ENCODE measurements around the gene IL17RC.
A peak's percentile ranks its signal among the peaks of the same experiment; 100 is the strongest.

IL17RC gene

DNA sequence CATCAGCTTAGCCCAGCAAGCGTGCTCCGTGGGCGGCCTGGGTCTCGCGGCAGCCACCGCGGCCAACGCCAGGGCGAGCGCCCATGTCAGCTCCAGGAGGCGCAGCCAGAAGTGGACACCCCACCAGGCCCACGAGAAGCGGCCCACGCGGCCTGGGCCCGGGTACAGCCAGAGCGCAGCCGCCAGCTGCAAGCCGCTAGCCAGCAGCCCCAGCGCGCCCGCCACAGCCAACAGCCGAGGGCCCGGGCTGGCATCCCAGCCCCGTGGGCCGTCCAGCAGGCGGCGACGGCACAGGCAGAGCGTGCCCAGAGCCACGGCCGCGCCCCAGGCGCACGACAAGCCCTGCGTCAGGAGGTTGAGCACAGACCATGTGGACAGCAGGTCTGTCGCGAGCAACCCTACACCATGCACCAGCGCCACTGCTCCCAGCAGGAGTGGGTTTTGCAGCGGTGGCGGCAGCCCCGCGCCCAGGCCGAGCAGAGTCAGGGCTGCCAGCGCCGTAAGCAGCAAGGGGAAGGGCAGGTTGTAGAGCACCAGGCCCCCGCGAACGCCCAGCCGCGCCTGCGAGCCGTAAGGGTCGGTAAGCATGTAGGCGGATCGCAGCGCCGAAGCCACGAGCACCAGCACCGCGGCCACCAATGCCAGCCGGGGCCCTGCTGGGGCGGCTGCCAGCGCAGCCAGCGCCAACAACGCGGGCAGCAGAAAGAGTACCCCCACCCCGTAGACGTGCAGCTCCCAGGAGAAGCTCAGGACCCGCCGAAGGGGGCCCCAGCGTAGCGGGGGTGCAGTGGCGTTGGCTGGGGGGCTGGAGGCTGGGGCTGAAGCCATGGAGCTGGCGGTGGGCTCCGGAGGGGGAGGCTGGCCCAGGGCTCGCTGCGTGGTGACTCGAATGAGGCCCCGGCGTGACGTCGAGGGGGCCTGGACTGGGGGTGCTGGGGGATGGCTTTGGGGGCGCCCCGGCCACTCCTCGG is 30.4 kb downstream of the IL17RC start:
- DNase-seq: no peak

DNA sequence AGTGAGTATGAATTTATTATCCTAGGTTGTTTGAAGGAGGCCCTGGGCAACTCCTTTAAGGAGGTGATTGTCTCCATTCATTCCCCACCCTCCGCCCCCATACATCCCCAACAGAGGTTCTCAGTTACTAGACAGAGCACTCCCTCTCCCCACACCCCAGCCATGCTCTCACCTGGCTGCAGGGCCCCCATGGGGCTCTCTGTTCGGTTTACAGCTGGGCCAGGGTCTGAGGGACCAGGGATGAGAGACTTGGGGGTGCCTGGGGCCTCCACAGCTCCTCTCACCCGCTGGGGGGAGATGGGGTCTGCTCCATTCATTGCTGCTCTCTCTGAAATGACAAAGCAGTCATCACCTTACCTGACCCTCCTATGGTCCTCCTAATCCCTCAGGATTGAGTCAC is 31.7 kb downstream of the IL17RC start:
- no peak for DNase-seq

DNA sequence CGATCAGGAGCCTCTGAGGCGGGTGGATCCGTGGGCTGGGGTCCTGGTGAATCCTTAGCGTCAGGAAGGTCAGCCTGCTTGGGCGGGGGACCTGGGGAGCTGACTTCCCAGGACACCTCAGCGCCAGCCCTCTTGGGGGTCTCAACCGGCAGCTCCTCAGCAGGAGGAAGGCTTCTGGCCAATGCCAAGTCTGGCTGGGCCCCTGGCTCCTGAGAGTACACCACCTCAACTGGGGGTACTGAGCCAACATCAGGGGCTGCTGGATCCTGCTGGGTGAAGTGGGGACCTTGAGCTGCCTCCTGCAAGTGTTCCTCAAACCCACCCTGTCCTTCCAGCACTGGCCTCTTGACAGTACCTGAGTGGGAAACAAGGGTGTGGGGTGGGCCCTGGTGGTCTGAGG is 32.2 kb downstream of the IL17RC start:
- DNase-seq: no peak

DNA sequence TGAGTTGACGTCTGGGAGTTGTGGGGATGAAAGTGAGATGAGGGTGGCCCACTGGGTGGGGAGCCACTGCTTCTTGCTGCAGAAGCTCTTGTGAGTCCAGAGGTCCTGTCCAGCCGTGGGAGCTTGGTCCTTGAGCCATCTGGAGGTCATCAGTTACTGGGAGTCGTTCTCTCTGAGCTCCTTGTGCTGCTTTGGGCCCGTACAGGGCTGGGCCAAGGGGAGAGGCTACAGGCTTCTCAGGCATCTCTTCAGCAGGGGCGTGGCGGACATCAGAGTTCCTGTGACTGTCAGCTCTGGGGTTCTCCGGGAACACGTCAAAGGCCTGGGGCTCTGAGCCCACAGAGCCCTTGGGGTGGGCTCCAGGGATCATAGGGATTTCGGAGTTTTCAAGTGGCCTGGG is 32.7 kb downstream of the IL17RC start:
- DNase-seq: no peak

- no peak for DNase-seq
Measured at GRCh38 chr3:9951126-9951525, 34.2 kb downstream of the IL17RC start.

GRCh38 chr3:9951598-9951961 is 34.7 kb downstream of the IL17RC start:
- no peak for DNase-seq

- peak; percentile 49 for DNase-seq
Measured at GRCh38 chr3:9951962-9952805, 35.3 kb downstream of the IL17RC start, which contains the start of gene PRRT3. PRRT3 (minus strand) TSS chr3:9952408; CDS start chr3:9950115, 2,293 bp downstream.

DNA sequence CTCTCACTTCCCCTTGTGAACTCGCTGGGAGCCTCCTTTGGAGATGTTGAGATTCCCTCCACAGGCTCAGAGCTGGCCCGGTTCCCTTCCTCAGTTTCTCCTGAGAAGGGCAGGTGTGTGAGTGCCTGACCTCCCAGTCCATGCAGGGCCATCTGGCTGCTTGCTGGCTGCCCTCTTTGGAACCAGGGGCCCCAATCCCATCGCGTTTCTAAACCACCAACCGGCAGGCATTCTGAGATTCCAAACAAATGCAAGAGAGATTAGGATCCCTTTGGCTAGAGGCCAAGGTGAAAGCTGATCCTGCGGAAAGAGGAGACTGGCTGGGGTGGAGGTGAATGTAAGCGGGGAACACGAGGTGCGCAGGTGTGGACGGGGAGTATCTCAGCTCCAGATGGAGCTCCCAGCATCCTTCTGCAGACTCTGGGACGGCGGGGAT is 38.2 kb downstream of the IL17RC start:
- no peak for DNase-seq

DNA sequence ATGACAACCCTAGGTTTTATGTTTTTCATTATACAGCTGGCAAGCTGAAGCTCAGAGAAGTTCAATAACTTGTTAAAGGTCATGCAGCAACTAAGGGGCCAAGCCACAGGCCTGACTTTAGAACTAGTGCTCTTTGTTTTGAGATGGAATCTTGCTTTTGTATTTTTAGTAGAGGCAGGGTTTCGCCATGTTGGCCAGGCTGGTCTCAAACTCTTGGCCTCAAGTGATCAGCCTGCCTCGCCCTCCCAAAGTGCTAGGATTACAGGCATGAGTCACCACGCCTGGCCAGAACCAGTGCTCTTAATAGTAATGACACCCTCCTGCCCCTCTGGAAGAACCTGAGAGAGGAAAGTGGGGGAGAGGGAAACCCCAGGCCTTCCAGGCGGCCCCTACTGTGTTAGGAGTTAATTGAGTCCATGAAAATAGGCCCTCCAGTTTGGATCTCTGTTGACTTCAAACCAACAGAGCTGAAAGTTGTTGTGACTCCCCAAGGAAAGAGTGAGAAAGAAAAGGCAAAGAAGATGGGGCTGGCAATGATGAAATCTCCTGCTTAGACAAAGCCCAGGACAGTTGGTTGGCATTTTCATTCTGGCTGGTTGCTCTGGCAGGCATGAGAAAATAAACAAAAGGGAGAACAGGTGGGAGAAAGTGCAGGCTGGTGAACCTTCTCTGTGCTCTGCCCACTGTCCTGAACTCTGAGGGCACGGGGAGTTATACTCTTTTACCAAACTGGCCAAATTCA is 38.9 kb downstream of the IL17RC start:
- no peak for DNase-seq

DNA sequence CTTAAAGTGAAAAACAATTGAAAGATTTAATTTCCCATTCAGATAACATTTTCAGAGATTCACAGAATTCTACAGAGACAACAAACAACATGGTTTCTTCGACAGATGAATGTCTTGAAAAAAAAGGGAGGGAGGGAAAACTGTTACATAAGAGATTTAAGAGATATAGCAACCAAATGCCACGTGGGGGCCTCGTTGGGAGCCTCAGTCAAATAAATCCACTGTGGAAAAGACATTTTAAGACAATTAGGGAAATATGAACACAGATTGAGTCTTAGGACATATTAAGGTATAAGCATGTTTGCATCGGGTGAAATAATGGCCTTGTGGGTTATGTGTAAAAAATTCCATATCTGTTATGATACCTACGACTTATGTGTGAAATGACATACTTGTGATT is 40.3 kb downstream of the IL17RC start:
- peak; percentile 21 to 48 for DNase-seq

DNA sequence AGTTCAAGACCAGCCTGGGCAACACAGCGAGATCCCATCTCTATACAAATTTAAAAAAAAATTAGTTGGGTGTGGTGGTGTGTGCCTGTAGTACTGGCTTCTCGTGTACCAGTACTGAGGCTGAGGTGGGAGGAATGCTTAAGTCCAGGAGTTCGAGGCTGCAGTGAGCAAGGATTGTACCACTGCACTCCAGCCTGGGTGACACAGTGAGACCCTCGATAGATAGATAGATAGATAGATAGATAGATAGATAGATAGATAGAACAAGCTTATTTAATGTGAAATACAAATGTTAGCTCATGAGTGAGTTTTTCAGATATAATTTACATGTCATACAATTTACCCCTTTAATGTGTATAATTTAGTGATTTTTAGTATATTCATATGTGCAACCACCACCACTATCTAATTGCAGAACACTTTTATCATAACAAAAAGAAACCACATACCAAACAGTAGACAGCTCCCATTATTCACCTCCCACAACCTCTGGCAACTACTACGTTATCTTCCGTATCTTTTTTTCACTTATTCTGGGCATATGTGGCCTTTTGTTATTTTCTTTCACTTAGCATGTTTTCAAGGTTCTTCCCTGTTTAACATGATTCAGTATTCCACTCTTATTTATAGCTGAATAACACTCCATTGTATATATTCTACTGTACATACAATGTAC is 48.4 kb downstream of the IL17RC start:
- no peak for DNase-seq

DNA sequence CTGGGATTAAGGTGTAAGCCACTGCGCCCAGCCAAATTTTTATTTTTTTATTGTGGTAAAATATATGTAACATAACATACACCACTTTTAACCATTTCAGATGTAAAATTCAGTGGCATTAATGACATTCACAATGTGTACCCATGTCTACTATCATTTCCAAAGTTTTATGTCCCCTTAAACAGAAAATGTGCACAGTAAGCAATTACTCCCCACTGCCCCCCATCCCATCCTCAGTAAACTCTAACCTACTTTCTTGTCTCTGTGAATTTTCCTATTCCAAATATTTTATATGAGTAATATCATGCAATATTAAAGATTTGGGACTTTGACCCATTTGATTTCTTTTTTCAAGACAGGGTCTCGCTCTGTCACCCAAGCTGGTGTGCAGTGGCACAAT is 49.9 kb downstream of the IL17RC start:
- DNase-seq: no peak

- DNase-seq: no peak
Measured at GRCh38 chr3:9969632-9970019, 52.7 kb downstream of the IL17RC start.

- no peak for DNase-seq
Measured at GRCh38 chr3:9970020-9970652, 53.2 kb downstream of the IL17RC start.

GRCh38 chr3:9976721-9977709 is 60.1 kb downstream of the IL17RC start:
- peak; percentile 99 for DNase-seq

- DNase-seq: no peak
Measured at GRCh38 chr3:9978710-9979305, 61.9 kb downstream of the IL17RC start.

DNA sequence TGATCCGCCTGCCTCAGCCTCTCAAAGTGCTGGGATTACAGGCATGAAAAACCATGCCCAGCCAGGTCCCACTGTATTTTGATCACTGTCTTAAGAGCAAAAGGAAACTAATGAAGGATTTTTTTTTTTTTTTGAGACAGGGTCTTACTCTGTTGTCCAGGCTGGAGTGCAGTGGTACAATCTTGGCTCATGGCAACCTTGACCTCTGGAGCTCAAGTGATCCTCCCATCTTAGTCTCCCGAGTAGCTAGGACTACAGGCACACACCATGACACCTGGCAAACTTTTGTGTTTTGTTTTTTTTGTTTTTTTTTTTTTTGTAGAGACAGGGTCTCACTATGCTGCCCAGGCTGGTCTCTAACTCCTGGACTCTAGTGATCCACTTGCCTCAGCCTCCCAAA is 63.4 kb downstream of the IL17RC start:
- no peak for DNase-seq
